Measurements from ENCODE around the gene PKN2. TPM values are rescaled to one million over a fixed set of nuclear protein-coding genes. Genes with fewer than 3 reads are reported as not detected.

The PKN2 gene
- total RNA-seq, 1 experiment from 2014 or later, result 33.4 TPM

DNA sequence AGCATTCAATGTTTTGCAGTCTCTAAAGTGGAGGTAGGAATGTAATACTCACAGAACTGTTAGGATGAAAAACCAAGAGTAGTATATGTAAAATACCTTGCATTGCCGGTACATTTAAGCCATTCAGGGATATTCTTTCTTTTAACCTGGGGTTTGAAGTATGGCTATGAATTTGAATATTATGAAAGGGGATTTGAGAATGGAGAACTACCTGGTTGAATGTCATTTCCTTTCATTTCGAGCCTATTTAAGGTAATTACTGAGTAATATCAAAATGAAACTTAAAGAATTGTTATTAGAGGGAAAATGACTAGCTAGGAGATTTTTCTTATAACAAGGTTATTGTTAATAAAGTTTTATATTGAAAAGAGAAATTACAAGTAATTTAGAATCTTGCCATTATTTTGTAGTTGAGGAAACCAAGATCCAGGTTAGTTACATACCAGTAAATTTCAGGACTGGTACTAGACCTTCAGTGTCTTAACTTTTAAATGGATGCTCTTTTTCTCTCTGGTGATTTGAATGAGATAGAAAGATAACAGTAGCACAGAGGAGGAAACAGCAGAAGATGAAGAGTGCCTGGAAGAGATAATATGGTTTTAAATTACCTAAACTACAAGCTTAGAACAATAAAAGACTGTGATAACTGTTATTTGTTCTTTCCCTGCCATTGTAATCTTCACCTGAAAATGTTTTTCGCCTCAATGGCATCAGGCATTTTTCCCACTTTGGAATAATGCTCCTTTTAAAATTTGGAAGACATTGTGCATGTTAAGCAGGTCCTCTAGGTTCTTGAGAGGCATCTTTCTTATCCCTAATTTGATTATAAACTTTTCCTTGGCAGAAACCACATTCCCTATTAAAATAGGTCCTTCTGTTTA, 103.2 kb downstream of the PKN2 start:
- intact Hi-C loops (cut with micrococcal nuclease; ENCODE audit: unreplicated experiment), result no loop called here
- Mint-ChIP-seq H3K27ac (ENCODE audit: unreplicated experiment) (no peak overlapping the region), H3K4me1 (ENCODE audit: low read depth, unreplicated experiment) (no peaks in the 10 kb centered on the region), H3K4me3 (ENCODE audit: unreplicated experiment) (no peak overlapping the region), H3K9me3 (ENCODE audit: unreplicated experiment) (no peaks in the 10 kb centered on the region), H3K36me3 (ENCODE audit: insufficient read depth, unreplicated experiment) (peaks cover 28% of the 10 kb centered on the region), H3K27me3 (ENCODE audit: insufficient read depth, unreplicated experiment) (no peaks in the 10 kb centered on the region)
- CTCF ChIA-PET, result no interaction called here
- H3K4me3 ChIP-seq (ENCODE audit: low read depth, low read length), result no peak overlapping the region
- no peak for DNase-seq
- no peaks in the 10 kb centered on the region for H3K36me3 ChIP-seq (ENCODE audit: control insufficient read depth, insufficient read depth, low read length)
- TF ChIP-seq CTCF (IDR thresholded peaks at IDR 0.05; ENCODE audit: insufficient read depth in 1 of 2, low read depth in 1 of 2, low read length in 1 of 2, severe bottlenecking in 1 of 2, unreplicated experiment in 1 of 2), result no peak
- no peaks in the 10 kb centered on the region for H3K9me3 ChIP-seq
- no peaks in the 10 kb centered on the region for H3K4me1 ChIP-seq
- POLR2A ChIA-PET, result no interaction called here
- no peaks in the 10 kb centered on the region for H3K27me3 ChIP-seq (replicated peaks; ENCODE audit: control insufficient read depth, insufficient read depth, low read length)
- no TSS peak for BruUV-seq (replicated peaks)

DNA sequence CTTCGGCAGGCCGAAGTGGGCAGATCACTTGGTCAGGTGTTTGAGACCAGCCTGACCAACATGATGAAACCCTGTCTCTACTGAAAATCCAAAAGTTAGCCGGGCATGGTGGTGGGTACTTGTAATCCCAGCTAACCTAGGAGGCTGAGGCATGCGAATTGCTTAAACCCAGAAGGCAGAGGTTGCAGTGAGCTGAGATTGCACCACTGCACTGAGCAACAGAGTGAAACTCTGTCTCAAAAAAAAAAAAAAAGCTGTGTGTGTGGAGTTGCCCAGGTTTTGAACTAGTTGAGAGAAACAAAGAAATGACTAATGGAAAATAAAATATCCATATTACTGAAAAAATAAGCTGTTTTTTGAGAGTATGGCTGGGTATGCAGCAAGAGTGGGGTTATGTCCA, 107.1 kb downstream of the PKN2 start:
- ChIA-PET POLR2A (no interaction called here), CTCF (no interaction called here)
- H3K4me1 ChIP-seq, result no peaks in the 10 kb centered on the region
- H3K4me3 ChIP-seq (ENCODE audit: low read depth, low read length), result no peak overlapping the region
- no TSS peak for BruUV-seq (replicated peaks)
- Mint-ChIP-seq H3K27ac (ENCODE audit: unreplicated experiment) (no peak overlapping the region), H3K4me3 (ENCODE audit: unreplicated experiment) (no peak overlapping the region), H3K4me1 (ENCODE audit: low read depth, unreplicated experiment) (no peaks in the 10 kb centered on the region), H3K27me3 (ENCODE audit: insufficient read depth, unreplicated experiment) (no peaks in the 10 kb centered on the region), H3K9me3 (ENCODE audit: unreplicated experiment) (no peaks in the 10 kb centered on the region), H3K36me3 (ENCODE audit: insufficient read depth, unreplicated experiment) (peaks cover 16% of the 10 kb centered on the region)
- intact Hi-C loops (cut with micrococcal nuclease; ENCODE audit: unreplicated experiment), result loop anchor here (10.0 kb wide), 1 partner anchor 84 kb away; no protein-coding TSS in a partner anchor
- no peaks in the 10 kb centered on the region for H3K36me3 ChIP-seq (ENCODE audit: control insufficient read depth, insufficient read depth, low read length)
- DNase-seq, result no peak
- no peak for TF ChIP-seq CTCF (IDR thresholded peaks at IDR 0.05; ENCODE audit: insufficient read depth in 1 of 2, low read depth in 1 of 2, low read length in 1 of 2, severe bottlenecking in 1 of 2, unreplicated experiment in 1 of 2)
- H3K9me3 ChIP-seq, result no peaks in the 10 kb centered on the region
- no peaks in the 10 kb centered on the region for H3K27me3 ChIP-seq (replicated peaks; ENCODE audit: control insufficient read depth, insufficient read depth, low read length)

GRCh38 chr1:88799491-88799890, 115.4 kb downstream of the PKN2 start:
- DNase-seq, result no peak
- POLR2A ChIA-PET, result no interaction called here
- intact Hi-C loops (cut with micrococcal nuclease; ENCODE audit: unreplicated experiment), result loop anchor here (10.0 kb wide), 1 partner anchor 75 kb away; no protein-coding TSS in a partner anchor
- Histone ChIP-seq H3K27me3 (replicated peaks; ENCODE audit: control insufficient read depth, insufficient read depth, low read length) (no peaks in the 10 kb centered on the region), H3K9me3 (no peaks in the 10 kb centered on the region), H3K36me3 (ENCODE audit: control insufficient read depth, insufficient read depth, low read length) (no peaks in the 10 kb centered on the region), H3K4me3 (ENCODE audit: low read depth, low read length) (no peak overlapping the region), H3K4me1 (no peaks in the 10 kb centered on the region)
- Mint-ChIP-seq H3K4me3 (ENCODE audit: unreplicated experiment) (no peak overlapping the region), H3K36me3 (ENCODE audit: insufficient read depth, unreplicated experiment) (peaks cover 33% of the 10 kb centered on the region), H3K27ac (ENCODE audit: unreplicated experiment) (no peak overlapping the region), H3K9me3 (ENCODE audit: unreplicated experiment) (no peaks in the 10 kb centered on the region), H3K4me1 (ENCODE audit: low read depth, unreplicated experiment) (no peaks in the 10 kb centered on the region), H3K27me3 (ENCODE audit: insufficient read depth, unreplicated experiment) (no peaks in the 10 kb centered on the region)
- TF ChIP-seq CTCF (IDR thresholded peaks at IDR 0.05; ENCODE audit: insufficient read depth in 1 of 2, low read depth in 1 of 2, low read length in 1 of 2, severe bottlenecking in 1 of 2, unreplicated experiment in 1 of 2), result no peak
- CTCF ChIA-PET, result no interaction called here
- BruUV-seq (replicated peaks), result no TSS peak
